ENCODE measurements around the gene GDF11. TPM values are rescaled to one million over a fixed set of nuclear protein-coding genes. Genes with fewer than 3 reads are reported as not detected.

The GDF11 gene
- total and polyA plus RNA-seq, 2 of the 4 experiments (the other 2 are of a cell fraction): 2.7 to 12.9 TPM

- Histone ChIP-seq H3K4me3 (ENCODE audit: insufficient read depth, low read depth, low read length) (no peak overlapping the region), H4K8ac (ENCODE audit: low read depth in 2 of 2, low read length in 2 of 2) (no peak overlapping the region), H2AK5ac (ENCODE audit: low read depth, low read length) (no peak overlapping the region), H3K18ac (ENCODE audit: low read depth, low read length) (no peak overlapping the region), H2BK15ac (ENCODE audit: low read depth, low read length) (no peak overlapping the region), H2AFZ (replicated peaks; ENCODE audit: low read length, poor library complexity) (no peak overlapping the region), H3K9me1 (ENCODE audit: insufficient read depth, low read length) (no peaks in the 10 kb centered on the region; the same call in 1 of the 2 replicates), H3K9ac (ENCODE audit: low read depth, low read length) (no peak overlapping the region), H4K5ac (ENCODE audit: low read depth, low read length) (no peak overlapping the region), H2BK5ac (ENCODE audit: low read depth, low read length, poor library complexity, severe bottlenecking) (no peak overlapping the region), H2BK20ac (ENCODE audit: low read depth, low read length) (no peak overlapping the region), H4K91ac (ENCODE audit: insufficient read depth, low read depth, low read length) (no peak overlapping the region), H3K23ac (ENCODE audit: low read depth, low read length) (no peak overlapping the region), H3K4ac (ENCODE audit: low read depth, low read length) (no peak overlapping the region), H2AK9ac (replicated peaks; ENCODE audit: low read depth, low read length, poor library complexity) (no peak overlapping the region), H2BK120ac (ENCODE audit: low read depth, low read length) (no peak overlapping the region), H3K27ac (ENCODE audit: insufficient read depth, low read length) (no peak overlapping the region), H3K9me3 (ENCODE audit: control insufficient read depth, insufficient read depth, low read length) (no peaks in the 10 kb centered on the region), H3K4me2 (ENCODE audit: low read depth, low read length) (no peak overlapping the region), H3K36me3 (ENCODE audit: control insufficient read depth, insufficient read depth, low read length) (no peaks in the 10 kb centered on the region), H3K4me1 (ENCODE audit: control insufficient read depth, insufficient read depth, low read length) (peaks cover 2% of the 10 kb centered on the region; the same call in 1 of the 2 replicates), H3K14ac (replicated peaks; ENCODE audit: low read depth, low read length) (no peak overlapping the region), H3K27me3 (ENCODE audit: control insufficient read depth, insufficient read depth, low read length) (peaks cover 24% of the 10 kb centered on the region), H3K56ac (ENCODE audit: extremely low read depth, insufficient read depth, low read length) (no peak overlapping the region), H3K79me1 (ENCODE audit: low read depth in 1 of 2, low read length in 2 of 2) (no peaks in the 10 kb centered on the region), H4K20me1 (ENCODE audit: insufficient read depth, low read length) (no peaks in the 10 kb centered on the region)
- CTCF ChIA-PET: no interaction called here
- no peak for DNase-seq
- POLR2A ChIA-PET (ENCODE audit: unreplicated experiment): no interaction called here
- WGBS, 2 experiments (ENCODE audit: extremely low coverage in 2 of 2, insufficient read length in 1 of 2): no CpG with 5 or more reads among the region's 2 CpGs
- intact Hi-C loops (cut with micrococcal nuclease) (no loop called here), in situ Hi-C loops (cut with MboI; ENCODE audit: low sequenced_read_pairs) (no loop called here), dilution Hi-C loops (cut with HindIII; ENCODE audit: low sequenced_read_pairs, unreplicated experiment) (no loop called here)
- no peak for ATAC-seq (ENCODE audit: low read depth)
- TF ChIP-seq MAZ (IDR thresholded peaks at IDR 0.05; ENCODE audit: borderline replicate concordance, low read depth, low read length) (no peak), POLR2A (IDR thresholded peaks at IDR 0.05; ENCODE audit: low read depth, low read length) (no peak), USF2 (IDR thresholded peaks at IDR 0.05; ENCODE audit: low read depth, low read length) (no peak), BHLHE40 (IDR thresholded peaks at IDR 0.05; ENCODE audit: low read depth, low read length) (no peak), FOS (IDR thresholded peaks at IDR 0.05; ENCODE audit: low read depth, low read length) (no peak)
- BruUV-seq (replicated peaks): no TSS peak
Observed at GRCh38 chr12:55703288-55703687, 39.6 kb upstream of the GDF11 start.

All from IMR-90 (cell line).